ENCODE results near the gene CEP290.

The CEP290 gene

GRCh38 chr12:88184196-88184595 is 42.3 kb upstream of the CEP290 start:
- peaks cover 14% of the 10 kb centered on the region for H3K9me3 Mint-ChIP-seq
- DNase-seq, result no peak
- H3K27ac Mint-ChIP-seq, result no peak overlapping the region
- H3K27me3 Mint-ChIP-seq (ENCODE audit: low read depth, poor library complexity), result no peaks in the 10 kb centered on the region
- no peak overlapping the region for H3K4me3 Mint-ChIP-seq
- H3K4me1 Mint-ChIP-seq, result no peaks in the 10 kb centered on the region
- TF ChIP-seq CTCF (IDR thresholded peaks at IDR 0.05), result no peak
- peaks cover 77% of the 10 kb centered on the region for H3K36me3 Mint-ChIP-seq (ENCODE audit: low read depth)

GRCh38 chr12:88182416-88182815 is 40.5 kb upstream of the CEP290 start:
- no peak for DNase-seq
- no peak for TF ChIP-seq CTCF (IDR thresholded peaks at IDR 0.05)
- Mint-ChIP-seq H3K4me3 (no peak overlapping the region), H3K4me1 (no peaks in the 10 kb centered on the region), H3K9me3 (peaks cover 14% of the 10 kb centered on the region), H3K36me3 (ENCODE audit: low read depth) (peaks cover 81% of the 10 kb centered on the region), H3K27ac (no peak overlapping the region), H3K27me3 (ENCODE audit: low read depth, poor library complexity) (no peaks in the 10 kb centered on the region)

GRCh38 chr12:88181881-88182280 is 40.0 kb upstream of the CEP290 start:
- Mint-ChIP-seq H3K27ac (no peak overlapping the region), H3K27me3 (ENCODE audit: low read depth, poor library complexity) (no peaks in the 10 kb centered on the region), H3K4me1 (no peaks in the 10 kb centered on the region), H3K9me3 (peaks cover 14% of the 10 kb centered on the region), H3K4me3 (no peak overlapping the region), H3K36me3 (ENCODE audit: low read depth) (peaks cover 84% of the 10 kb centered on the region)
- TF ChIP-seq CTCF (IDR thresholded peaks at IDR 0.05), result no peak
- no peak for DNase-seq

- no peak overlapping the region for H3K27ac Mint-ChIP-seq
- no peak overlapping the region for H3K4me3 Mint-ChIP-seq
- no peaks in the 10 kb centered on the region for H3K4me1 Mint-ChIP-seq
- DNase-seq, result no peak
- H3K36me3 Mint-ChIP-seq (ENCODE audit: low read depth), result peaks cover 78% of the 10 kb centered on the region
- no peaks in the 10 kb centered on the region for H3K27me3 Mint-ChIP-seq (ENCODE audit: low read depth, poor library complexity)
- TF ChIP-seq CTCF (IDR thresholded peaks at IDR 0.05), result no peak
- H3K9me3 Mint-ChIP-seq, result peaks cover 2% of the 10 kb centered on the region
These were observed 37.6 kb upstream of the CEP290 start for GRCh38 chr12:88179436-88180014.

- Mint-ChIP-seq H3K9me3 (no peaks in the 10 kb centered on the region), H3K4me3 (no peak overlapping the region), H3K36me3 (ENCODE audit: low read depth) (peaks cover 53% of the 10 kb centered on the region), H3K27me3 (ENCODE audit: low read depth, poor library complexity) (no peaks in the 10 kb centered on the region), H3K27ac (no peak overlapping the region), H3K4me1 (no peaks in the 10 kb centered on the region)
- no peak for DNase-seq
- no peak for TF ChIP-seq CTCF (IDR thresholded peaks at IDR 0.05)
These were observed 33.7 kb upstream of the CEP290 start for GRCh38 chr12:88175544-88175943.

- Mint-ChIP-seq H3K27me3 (ENCODE audit: low read depth, poor library complexity) (no peaks in the 10 kb centered on the region), H3K4me1 (no peaks in the 10 kb centered on the region), H3K4me3 (no peak overlapping the region), H3K9me3 (no peaks in the 10 kb centered on the region), H3K36me3 (ENCODE audit: low read depth) (peaks cover 49% of the 10 kb centered on the region), H3K27ac (no peak overlapping the region)
- TF ChIP-seq CTCF (IDR thresholded peaks at IDR 0.05), result no peak
- DNase-seq, result no peak
These were observed 31.0 kb upstream of the CEP290 start for GRCh38 chr12:88172844-88173407.
